SU-DHL-6 (cell line): ENCODE data around the gene RCCD1.

Source experiments
- CTCF ChIP-seq: fragments of 200-600 bp; sonication (generic); IDR thresholded peaks from one replicate; pipeline ENCODE4 v1.5.1; 2017; ENCODE audit warnings: antibody characterized with exemption, mild to moderate bottlenecking, low read length, moderate library complexity; ENCODE audit not compliant: insufficient read depth, poor library complexity, severe bottlenecking
- EZH2phosphoT487 ChIP-seq: fragments of 200-600 bp; sonication (generic), shearing (Covaris generic); conservative IDR thresholded peaks from 2 replicates; pipeline ENCODE4 v1.6.1; 2018; ENCODE audit warnings: mild to moderate bottlenecking, antibody characterized with exemption, low read length, moderate library complexity, mixed read lengths

- TF ChIP-seq CTCF (no peak), EZH2phosphoT487 (no peak)
Measured at GRCh38 chr15:90979582-90979981, 24.9 kb downstream of the RCCD1 start.
